ENCODE measurements around the gene PIANP.

GRCh38 chr12:6653987-6654386, 46.6 kb downstream of the PIANP start:
- TF ChIP-seq, protein P1, sequence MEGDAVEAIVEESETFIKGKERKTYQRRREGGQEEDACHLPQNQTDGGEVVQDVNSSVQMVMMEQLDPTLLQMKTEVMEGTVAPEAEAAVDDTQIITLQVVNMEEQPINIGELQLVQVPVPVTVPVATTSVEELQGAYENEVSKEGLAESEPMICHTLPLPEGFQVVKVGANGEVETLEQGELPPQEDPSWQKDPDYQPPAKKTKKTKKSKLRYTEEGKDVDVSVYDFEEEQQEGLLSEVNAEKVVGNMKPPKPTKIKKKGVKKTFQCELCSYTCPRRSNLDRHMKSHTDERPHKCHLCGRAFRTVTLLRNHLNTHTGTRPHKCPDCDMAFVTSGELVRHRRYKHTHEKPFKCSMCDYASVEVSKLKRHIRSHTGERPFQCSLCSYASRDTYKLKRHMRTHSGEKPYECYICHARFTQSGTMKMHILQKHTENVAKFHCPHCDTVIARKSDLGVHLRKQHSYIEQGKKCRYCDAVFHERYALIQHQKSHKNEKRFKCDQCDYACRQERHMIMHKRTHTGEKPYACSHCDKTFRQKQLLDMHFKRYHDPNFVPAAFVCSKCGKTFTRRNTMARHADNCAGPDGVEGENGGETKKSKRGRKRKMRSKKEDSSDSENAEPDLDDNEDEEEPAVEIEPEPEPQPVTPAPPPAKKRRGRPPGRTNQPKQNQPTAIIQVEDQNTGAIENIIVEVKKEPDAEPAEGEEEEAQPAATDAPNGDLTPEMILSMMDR (IDR thresholded peaks at IDR 0.05; ENCODE audit: low read depth, low read length) = no peak
- TF ChIP-seq EZH2phosphoT487 (IDR thresholded peaks at IDR 0.05; ENCODE audit: low read depth) = no peak
